H1 (cell line): Measurements from ENCODE around the gene LOC101059915.
"Not testable (repeated sequence)": the region's sequence is repeated elsewhere in the genome, so short reads cannot be mapped to it uniquely, and the experiment has no call there.

ENCODE experiments used
- CTCF ChIA-PET: fragments of 300-600 bp; sonication (Branson Sonifier 250); formaldehyde crosslinking; loops from one replicate; lab custom pipeline; 2021; ENCODE audit not compliant: partially characterized antibody; lab: Charles Lee
- POLR2A ChIA-PET: fragments of 300-600 bp; sonication (Branson Sonifier 250); formaldehyde crosslinking; loops from one replicate; lab custom pipeline; 2021; ENCODE audit warnings: inconsistent platforms; ENCODE audit not compliant: partially characterized antibody; lab: Charles Lee
- DNase-seq, 2 experiments: peaks; one replicate each; pipeline versions ENCODE4 v3.0.0 to v3.0.0-alpha.2; 2010 to 2022; ENCODE audit warnings: low spot score in 2 of 2, low read depth in 1 of 2, mixed read lengths in 1 of 2
- FAIRE-seq: peaks from 2 replicates; lab custom pipeline; 2011; peaks lifted over from hg19 to GRCh38; lab: Jason Lieb, UNC
- H2AFZ ChIP-seq: 2 replicates; pipeline ENCODE4 v1.8.1; 2012; ENCODE audit warnings: low read length, inconsistent platforms
- H2AK5ac ChIP-seq: 2 replicates; pipeline ENCODE4 v1.6.1; 2013; ENCODE audit warnings: low read depth, low read length
- H2BK120ac ChIP-seq: replicated peaks from 2 replicates; pipeline ENCODE3; 2013; ENCODE audit warnings: low read depth, low read length, inconsistent platforms
- H2BK12ac ChIP-seq: 2 replicates; pipeline ENCODE4 v1.6.1; 2013; ENCODE audit warnings: low read depth, low read length
- H2BK15ac ChIP-seq: 2 replicates; pipeline ENCODE4 v1.6.1; 2013; ENCODE audit warnings: low read length
- H2BK20ac ChIP-seq: 2 replicates; pipeline ENCODE4 v1.6.1; 2013; ENCODE audit warnings: low read length
- H2BK5ac ChIP-seq: 2 replicates; pipeline ENCODE4 v1.6.1; 2013; ENCODE audit warnings: low read depth, low read length
- H3K14ac ChIP-seq: 2 replicates; pipeline ENCODE4 v1.6.1; 2013; ENCODE audit warnings: inconsistent platforms; ENCODE audit not compliant: insufficient read length
- H3K18ac ChIP-seq: 2 replicates; pipeline ENCODE4 v1.6.1; 2013; ENCODE audit warnings: low read length; ENCODE audit errors: extremely low read depth
- H3K23ac ChIP-seq: 2 replicates; pipeline ENCODE4 v1.6.1; 2013; ENCODE audit warnings: inconsistent platforms; ENCODE audit not compliant: insufficient read length
- H3K23me2 ChIP-seq: 2 replicates; pipeline ENCODE4 v1.6.1; 2013; ENCODE audit warnings: low read depth, low read length
- H3K27ac ChIP-seq: 2 replicates; pipeline ENCODE4 v1.6.1; 2011; ENCODE audit warnings: low read depth, low read length, inconsistent platforms
- H3K27me3 ChIP-seq, 4 experiments: replicated peaks in 1 of 4; 1 replicate in 1 of 4; 2 replicates in 3 of 4; pipeline versions ENCODE4 v1.6.1 to v1.8.1; 2011 to 2013; ENCODE audit warnings: low read length in 3 of 4, mild to moderate bottlenecking in 3 of 4, inconsistent platforms in 2 of 4, mixed read lengths in 2 of 4, moderate library complexity in 1 of 4; ENCODE audit not compliant: control insufficient read depth in 3 of 4, insufficient read depth in 3 of 4; ENCODE audit errors: extremely low read depth in 1 of 4
- H3K36me3 ChIP-seq, 4 experiments: 2 replicates each; pipeline versions ENCODE4 v1.6.1 to v1.8.1; 2011 to 2013; ENCODE audit warnings: mild to moderate bottlenecking in 4 of 4, low read length in 3 of 4, moderate library complexity in 2 of 4, control low read depth in 1 of 4, inconsistent platforms in 1 of 4; ENCODE audit not compliant: insufficient read depth in 4 of 4, control insufficient read depth in 2 of 4
- H3K4ac ChIP-seq: replicated peaks from 2 replicates; pipeline ENCODE3; 2013; ENCODE audit warnings: low read length, low read depth, mixed read lengths, inconsistent platforms; ENCODE audit not compliant: insufficient read length
- H3K4me1 ChIP-seq, 4 experiments: replicated peaks in 1 of 4; 1 replicate in 1 of 4; 2 replicates in 3 of 4; pipeline versions ENCODE4 v1.6.1 to v1.8.1; 2011 to 2013; ENCODE audit warnings: low read length in 3 of 4, inconsistent platforms in 2 of 4, mixed read lengths in 1 of 4; ENCODE audit not compliant: insufficient read depth in 4 of 4, control insufficient read depth in 3 of 4
- H3K4me2 ChIP-seq, 2 experiments: 2 replicates each; pipeline versions ENCODE4 v1.6.1 to v1.8.1; 2011 to 2013; ENCODE audit warnings: low read depth in 2 of 2, low read length in 2 of 2, control low read depth in 1 of 2, inconsistent platforms in 1 of 2, mild to moderate bottlenecking in 1 of 2; ENCODE audit not compliant: insufficient read depth in 1 of 2
- H3K4me3 ChIP-seq, 4 experiments: fragments of 200-600, 300-600 bp in 1 of 4; sonication (generic), shearing (Covaris generic), sonication (Bioruptor Twin) in 1 of 4; 2 replicates each; pipeline versions ENCODE4 v1.5.1 to v1.8.1; 2011 to 2016; ENCODE audit warnings: low read length in 4 of 4, low read depth in 3 of 4, control low read depth in 2 of 4, inconsistent platforms in 2 of 4, mild to moderate bottlenecking in 2 of 4, mixed read lengths in 1 of 4, moderate library complexity in 1 of 4; ENCODE audit not compliant: insufficient read depth in 2 of 4; ENCODE audit errors: extremely low read depth in 1 of 4
- H3K56ac ChIP-seq: replicated peaks from 2 replicates; pipeline ENCODE3; 2013; ENCODE audit warnings: low read depth, mild to moderate bottlenecking, mixed read lengths, low read length, inconsistent platforms; ENCODE audit not compliant: insufficient read length
- H3K79me1 ChIP-seq: 2 replicates; pipeline ENCODE4 v1.6.1; 2013; ENCODE audit warnings: low read depth, low read length, control low read depth
- H3K79me2 ChIP-seq, 2 experiments: 2 replicates each; pipeline versions ENCODE4 v1.6.1 to v1.8.1; 2012 to 2013; ENCODE audit warnings: low read length in 2 of 2, mild to moderate bottlenecking in 2 of 2, inconsistent platforms in 1 of 2; ENCODE audit not compliant: insufficient read depth in 2 of 2, control insufficient read depth in 1 of 2
- H3K9ac ChIP-seq, 4 experiments: replicated peaks in 1 of 4; 1 replicate in 1 of 4; 2 replicates in 3 of 4; pipeline versions ENCODE4 v1.6.1 to v1.8.1; 2011 to 2013; ENCODE audit warnings: low read depth in 3 of 4, low read length in 3 of 4, control low read depth in 2 of 4, mild to moderate bottlenecking in 2 of 4, moderate library complexity in 2 of 4, inconsistent platforms in 1 of 4; ENCODE audit errors: extremely low read depth in 1 of 4
- H3K9me3 ChIP-seq, 2 experiments: 2 replicates each; pipeline versions ENCODE4 v1.6.1 to v1.8.1; 2012 to 2013; ENCODE audit warnings: mild to moderate bottlenecking in 2 of 2, moderate library complexity in 2 of 2, control low read depth in 1 of 2, inconsistent platforms in 1 of 2, low read depth in 1 of 2, low read length in 1 of 2, mixed read lengths in 1 of 2; ENCODE audit not compliant: insufficient read depth in 2 of 2
- H4K20me1 ChIP-seq, 2 experiments: replicated peaks in 1 of 2; 2 replicates each; pipeline versions ENCODE3 to v1.8.1; 2011 to 2013; ENCODE audit warnings: inconsistent platforms in 2 of 2, low read length in 2 of 2, mild to moderate bottlenecking in 1 of 2; ENCODE audit not compliant: insufficient read depth in 2 of 2, control insufficient read depth in 1 of 2
- H4K5ac ChIP-seq: 2 replicates; pipeline ENCODE4 v1.6.1; 2013; ENCODE audit warnings: low read length, low read depth, mixed read lengths, inconsistent platforms; ENCODE audit not compliant: insufficient read length
- H4K8ac ChIP-seq: 2 replicates; pipeline ENCODE4 v1.8.0; 2013; ENCODE audit warnings: mild to moderate bottlenecking, moderate library complexity, low read length, inconsistent platforms; ENCODE audit not compliant: insufficient read depth; ENCODE audit errors: extremely low read depth
- H4K91ac ChIP-seq: replicated peaks from 2 replicates; pipeline ENCODE3; 2013; ENCODE audit warnings: low read length, mixed read lengths, inconsistent platforms; ENCODE audit not compliant: insufficient read length
- WGBS, 2 experiments: shearing (Covaris generic) in 1 of 2; methylation state at CpG; one replicate each; pipeline versions ENCODE4 v1.1.6 to v1.1.7; 2013 to 2015; ENCODE audit warnings: low lambda C conversion rate in 2 of 2, mixed read lengths in 2 of 2, inconsistent platforms in 1 of 2, low coverage in 1 of 2, missing lambda C conversion rate in 1 of 2; ENCODE audit not compliant: insufficient replicate concordance in 2 of 2, insufficient coverage in 1 of 2, insufficient read length in 1 of 2; ENCODE audit errors: extremely low coverage in 1 of 2, missing lambda C conversion rate in 1 of 2; 5-methylcytosine and 5-hydroxymethylcytosine counted together

The LOC101059915 gene

GRCh38 chrX:71662654-71663053 lies 4.7 kb upstream of the LOC101059915 start:
- CTCF ChIA-PET, POLR2A ChIA-PET: not testable (repeated sequence)

GRCh38 chrX:71663238-71663637 lies 4.1 kb upstream of the LOC101059915 start:
- H3K23ac ChIP-seq, H3K27ac ChIP-seq, H3K18ac ChIP-seq, H3K4ac ChIP-seq, H3K27me3 ChIP-seq, H2BK15ac ChIP-seq, H4K8ac ChIP-seq, H3K4me1 ChIP-seq, H3K4me2 ChIP-seq, H4K20me1 ChIP-seq, H2AK5ac ChIP-seq, DNase-seq, H2BK5ac ChIP-seq, H3K14ac ChIP-seq, H3K4me3 ChIP-seq, H2BK20ac ChIP-seq, H3K9me3 ChIP-seq, FAIRE-seq, H3K79me1 ChIP-seq, H3K36me3 ChIP-seq, H4K91ac ChIP-seq, H3K79me2 ChIP-seq, H2BK120ac ChIP-seq, H3K9ac ChIP-seq, H3K23me2 ChIP-seq, H2BK12ac ChIP-seq, H2AFZ ChIP-seq, POLR2A ChIA-PET, H3K56ac ChIP-seq, H4K5ac ChIP-seq: not testable (repeated sequence)
- WGBS, 2 experiments, result 88% methylated on average over 3 of the region's 8 CpGs; no CpG with 5 or more reads in 1 of the 2 experiments
- CTCF ChIA-PET, result interaction anchor here (0.9 to 1.1 kb wide), 2 partner anchors 44 to 257 kb away, joined by 3 read pairs; no protein-coding TSS in a partner anchor

More at GRCh38 chrX:71662654-71663053, 4.7 kb upstream of the LOC101059915 start:
- not testable (repeated sequence) for H2BK5ac ChIP-seq, H3K56ac ChIP-seq, H3K18ac ChIP-seq, H3K27ac ChIP-seq, H2BK15ac ChIP-seq, H2AK5ac ChIP-seq, DNase-seq, H3K79me2 ChIP-seq, H2BK20ac ChIP-seq, H3K14ac ChIP-seq, H3K27me3 ChIP-seq, H4K20me1 ChIP-seq, H3K4me3 ChIP-seq, H3K9me3 ChIP-seq, H3K79me1 ChIP-seq, H3K4me1 ChIP-seq, FAIRE-seq, H2BK12ac ChIP-seq, H3K36me3 ChIP-seq, H3K4ac ChIP-seq, H2BK120ac ChIP-seq, H2AFZ ChIP-seq, H3K9ac ChIP-seq, H3K23ac ChIP-seq, H3K4me2 ChIP-seq, H4K91ac ChIP-seq, H4K5ac ChIP-seq, H4K8ac ChIP-seq, H3K23me2 ChIP-seq
- 91% methylated on average over 8 of the region's 11 CpGs; no CpG with 5 or more reads in 1 of the 2 experiments for WGBS, 2 experiments
